Measurements from ENCODE around the gene SIDT2.

Gene SIDT2

DNA sequence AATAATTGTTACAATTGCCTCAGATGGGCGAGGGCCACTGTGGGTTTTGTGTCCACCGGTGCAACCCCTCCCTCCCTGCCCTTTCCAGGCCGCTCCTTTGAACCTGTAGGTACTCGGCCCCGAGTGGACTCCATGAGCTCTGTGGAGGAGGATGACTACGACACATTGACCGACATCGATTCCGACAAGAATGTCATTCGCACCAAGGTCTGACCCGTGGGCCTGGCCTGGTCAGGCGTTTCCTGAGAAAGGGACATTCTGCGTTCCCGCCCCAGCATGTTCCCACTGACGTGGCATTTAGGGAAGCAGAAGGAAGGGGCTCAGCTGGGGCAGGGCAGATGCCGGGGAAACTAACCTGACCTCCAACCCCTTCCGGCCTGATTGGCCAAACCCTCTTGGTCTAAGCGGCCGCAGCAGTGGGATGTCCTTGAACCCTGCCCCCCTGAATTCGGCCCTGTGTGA lies 10.1 kb downstream of the SIDT2 start:
- no peak for DNase-seq

DNA sequence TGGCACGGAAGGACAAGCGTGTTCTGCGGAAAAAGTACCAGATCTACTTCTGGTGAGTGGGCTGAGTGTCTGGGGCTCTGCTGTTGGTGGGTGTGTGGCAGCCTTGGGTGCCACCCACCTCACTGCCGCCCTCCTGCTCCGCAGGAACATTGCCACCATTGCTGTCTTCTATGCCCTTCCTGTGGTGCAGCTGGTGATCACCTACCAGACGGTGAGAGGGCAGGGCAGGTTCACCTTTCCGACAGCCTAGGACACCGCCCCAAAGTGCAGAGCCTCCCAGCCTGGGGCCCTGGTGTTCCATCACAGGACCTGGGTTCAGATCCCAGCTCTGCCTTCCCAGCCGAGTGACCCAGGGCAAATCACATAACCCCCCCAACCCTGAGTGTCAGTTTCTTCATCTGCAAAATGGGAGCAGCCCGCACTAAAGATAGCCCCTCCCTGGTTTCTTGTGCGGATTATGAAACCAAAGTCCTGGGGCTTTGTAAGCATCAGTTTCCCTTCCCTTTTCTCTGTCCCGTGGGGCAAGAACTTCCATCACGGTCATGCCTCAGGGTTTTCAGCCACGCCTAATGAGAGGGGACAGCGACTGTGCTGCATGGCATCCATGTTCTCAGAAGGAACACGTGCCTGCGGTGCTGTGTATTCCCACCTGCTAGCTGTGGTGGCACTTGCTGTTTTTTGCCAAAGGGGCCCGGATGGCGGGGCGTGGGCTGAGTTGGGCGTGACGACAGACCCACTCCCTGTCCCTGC lies 10.8 kb downstream of the SIDT2 start:
- DNase-seq: peak in 1 of 51 donors; percentile 22

DNA sequence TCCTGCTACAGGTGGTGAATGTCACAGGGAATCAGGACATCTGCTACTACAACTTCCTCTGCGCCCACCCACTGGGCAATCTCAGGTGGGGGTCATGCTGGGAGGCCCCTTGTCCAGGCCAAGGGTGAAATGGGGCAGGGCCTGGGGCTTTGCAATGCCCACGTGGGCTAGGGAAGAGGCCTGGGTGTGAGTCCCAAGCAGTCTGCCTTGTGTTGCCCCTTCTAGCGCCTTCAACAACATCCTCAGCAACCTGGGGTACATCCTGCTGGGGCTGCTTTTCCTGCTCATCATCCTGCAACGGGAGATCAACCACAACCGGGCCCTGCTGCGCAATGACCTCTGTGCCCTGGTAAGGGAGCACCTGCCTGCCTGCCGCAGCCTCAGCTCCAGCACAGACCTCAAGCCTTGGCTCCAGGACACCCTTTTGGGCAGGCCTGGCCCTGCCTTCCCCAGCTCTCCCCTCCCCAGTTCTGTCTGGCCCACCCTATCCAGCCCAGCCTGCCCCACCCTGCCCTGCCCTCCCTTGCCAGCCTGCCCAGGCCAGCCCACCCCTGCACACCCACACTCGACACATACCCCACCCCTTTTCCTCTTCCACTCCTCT lies 11.5 kb downstream of the SIDT2 start:
- DNase-seq: no peak

DNA sequence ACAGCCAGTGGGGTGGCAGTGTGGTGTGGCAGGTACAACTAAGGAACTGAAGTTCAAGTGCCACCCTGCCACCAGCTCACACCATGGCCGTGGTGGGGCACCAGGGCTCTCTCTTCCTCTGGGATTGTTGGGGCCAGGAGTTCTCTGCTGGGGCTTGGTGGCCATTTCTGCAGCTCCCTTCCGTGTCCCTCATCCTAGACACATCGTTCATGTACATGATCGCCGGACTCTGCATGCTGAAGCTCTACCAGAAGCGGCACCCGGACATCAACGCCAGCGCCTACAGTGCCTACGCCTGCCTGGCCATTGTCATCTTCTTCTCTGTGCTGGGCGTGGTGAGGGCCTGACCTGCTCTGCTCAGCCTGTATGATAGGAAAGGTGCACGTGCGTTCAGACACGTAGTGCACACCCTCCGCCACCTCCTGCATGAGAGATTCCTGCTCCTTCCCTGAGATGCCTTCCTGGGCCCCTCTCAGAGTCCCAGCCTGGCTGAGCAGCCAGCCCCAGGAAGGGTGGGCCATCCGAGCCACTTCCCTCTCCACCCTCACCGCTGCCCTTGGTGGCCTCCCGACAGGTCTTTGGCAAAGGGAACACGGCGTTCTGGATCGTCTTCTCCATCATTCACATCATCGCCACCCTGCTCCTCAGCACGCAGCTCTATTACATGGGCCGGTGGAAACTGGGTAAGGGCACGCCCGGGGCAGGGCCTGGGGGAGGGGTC lies 13.3 kb downstream of the SIDT2 start:
- DNase-seq: no peak

DNA sequence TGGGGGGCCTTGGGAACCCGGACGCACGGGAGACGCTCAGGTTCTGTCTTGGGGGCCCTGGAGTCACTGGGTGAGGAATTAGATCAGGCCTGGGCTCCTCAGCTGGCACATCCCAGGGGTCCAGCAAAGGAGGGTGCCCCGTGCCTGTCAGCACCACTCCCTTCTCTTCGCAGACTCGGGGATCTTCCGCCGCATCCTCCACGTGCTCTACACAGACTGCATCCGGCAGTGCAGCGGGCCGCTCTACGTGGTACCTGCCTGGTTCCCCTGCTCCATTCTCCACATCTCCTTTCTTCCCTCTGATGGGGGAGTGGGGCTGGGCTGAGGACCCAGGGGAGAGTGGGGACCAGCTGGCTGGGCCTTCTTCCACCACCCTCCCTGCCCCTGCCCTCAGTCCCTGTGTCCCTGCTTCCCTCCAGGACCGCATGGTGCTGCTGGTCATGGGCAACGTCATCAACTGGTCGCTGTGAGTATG lies 13.9 kb downstream of the SIDT2 start:
- no peak for DNase-seq

DNA sequence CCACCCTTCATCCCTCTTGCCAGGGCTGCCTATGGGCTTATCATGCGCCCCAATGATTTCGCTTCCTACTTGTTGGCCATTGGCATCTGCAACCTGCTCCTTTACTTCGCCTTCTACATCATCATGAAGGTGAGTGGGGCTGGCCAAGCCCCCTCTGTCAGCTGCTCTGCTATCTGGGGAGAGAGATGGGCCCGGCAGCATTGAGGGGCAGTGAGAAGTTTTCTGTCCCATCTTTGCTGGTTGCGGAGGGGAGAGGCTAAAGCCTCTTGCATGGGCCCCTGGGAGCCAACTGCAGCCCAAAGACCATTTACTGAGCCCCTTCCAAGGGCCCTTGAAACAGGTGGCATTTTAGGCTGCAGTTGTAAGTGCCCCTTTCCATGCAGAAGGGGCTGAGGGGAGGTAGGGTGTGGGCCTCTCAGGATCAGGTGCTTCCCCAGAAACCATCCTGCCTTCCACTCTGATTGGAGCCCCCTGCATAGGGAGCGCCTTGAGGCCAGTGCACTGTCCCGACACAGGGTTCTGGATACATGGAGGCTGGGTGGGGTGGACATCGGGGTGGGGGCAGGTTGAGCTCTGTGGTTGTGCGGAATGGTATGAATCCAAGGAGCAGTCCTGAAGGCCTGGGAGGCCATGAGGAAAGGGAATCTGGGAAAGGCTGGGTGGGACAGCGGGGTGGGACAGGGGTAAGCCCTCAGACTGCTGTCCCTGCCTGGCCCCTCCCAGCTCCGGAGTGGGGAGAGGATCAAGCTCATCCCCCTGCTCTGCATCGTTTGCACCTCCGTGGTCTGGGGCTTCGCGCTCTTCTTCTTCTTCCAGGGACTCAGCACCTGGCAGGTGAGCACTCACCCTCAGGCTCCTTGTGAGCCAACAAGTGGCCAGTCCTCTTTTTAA lies 14.8 kb downstream of the SIDT2 start:
- no peak for DNase-seq

DNA sequence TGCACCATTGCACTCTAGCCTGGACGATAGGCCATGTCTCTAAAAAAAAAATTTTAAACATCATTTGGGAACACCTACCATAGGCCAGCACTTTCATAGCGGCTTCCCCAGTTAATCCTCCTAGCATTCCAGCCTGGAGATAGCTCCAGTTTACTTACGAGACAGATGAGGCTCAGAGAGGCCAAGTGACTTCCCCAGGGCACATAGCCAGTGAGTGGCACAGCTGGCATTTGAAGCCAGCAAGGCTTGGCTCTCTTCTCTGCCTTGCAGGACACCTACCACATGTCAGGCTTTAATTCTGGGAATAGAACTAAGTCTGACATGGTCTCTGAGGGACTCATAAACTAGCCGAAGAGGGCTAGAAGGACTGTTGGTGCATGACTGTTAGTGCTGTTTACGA lies 15.7 kb downstream of the SIDT2 start:
- DNase-seq: no peak

DNA sequence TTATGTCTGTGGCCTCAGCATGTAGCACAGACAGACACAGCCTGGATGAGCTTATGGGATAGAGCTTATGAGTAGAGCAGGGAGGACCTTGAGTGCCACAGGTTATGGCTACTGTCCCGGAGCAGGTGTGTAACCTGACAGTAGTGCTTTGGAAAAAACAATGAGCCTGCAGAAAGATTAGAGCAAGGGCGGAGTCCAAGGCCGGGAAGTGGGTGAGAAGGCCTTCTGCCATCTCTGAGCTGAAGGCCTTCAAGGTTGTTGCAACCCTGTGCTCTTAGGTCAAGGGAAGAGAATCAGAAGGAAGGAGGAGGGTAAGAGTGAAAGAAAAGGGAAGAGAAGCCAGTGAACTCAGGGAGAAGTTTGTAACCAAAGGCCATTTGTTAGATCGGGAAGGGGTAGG lies 16.7 kb downstream of the SIDT2 start:
- DNase-seq: no peak

DNA sequence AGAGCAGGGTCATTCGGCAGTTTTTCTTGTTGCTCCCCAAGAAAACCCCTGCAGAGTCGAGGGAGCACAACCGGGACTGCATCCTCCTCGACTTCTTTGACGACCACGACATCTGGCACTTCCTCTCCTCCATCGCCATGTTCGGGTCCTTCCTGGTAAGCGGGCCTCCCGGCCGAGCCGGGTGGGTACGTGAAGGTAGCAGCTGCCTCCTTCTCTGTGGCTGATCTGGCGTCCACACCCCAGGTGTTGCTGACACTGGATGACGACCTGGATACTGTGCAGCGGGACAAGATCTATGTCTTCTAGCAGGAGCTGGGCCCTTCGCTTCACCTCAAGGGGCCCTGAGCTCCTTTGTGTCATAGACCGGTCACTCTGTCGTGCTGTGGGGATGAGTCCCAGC lies 17.2 kb downstream of the SIDT2 start:
- no peak for DNase-seq

DNA sequence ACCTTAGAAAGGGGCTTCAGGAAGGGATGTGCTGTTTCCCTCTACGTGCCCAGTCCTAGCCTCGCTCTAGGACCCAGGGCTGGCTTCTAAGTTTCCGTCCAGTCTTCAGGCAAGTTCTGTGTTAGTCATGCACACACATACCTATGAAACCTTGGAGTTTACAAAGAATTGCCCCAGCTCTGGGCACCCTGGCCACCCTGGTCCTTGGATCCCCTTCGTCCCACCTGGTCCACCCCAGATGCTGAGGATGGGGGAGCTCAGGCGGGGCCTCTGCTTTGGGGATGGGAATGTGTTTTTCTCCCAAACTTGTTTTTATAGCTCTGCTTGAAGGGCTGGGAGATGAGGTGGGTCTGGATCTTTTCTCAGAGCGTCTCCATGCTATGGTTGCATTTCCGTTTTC lies 18.5 kb downstream of the SIDT2 start:
- no peak for DNase-seq

DNA sequence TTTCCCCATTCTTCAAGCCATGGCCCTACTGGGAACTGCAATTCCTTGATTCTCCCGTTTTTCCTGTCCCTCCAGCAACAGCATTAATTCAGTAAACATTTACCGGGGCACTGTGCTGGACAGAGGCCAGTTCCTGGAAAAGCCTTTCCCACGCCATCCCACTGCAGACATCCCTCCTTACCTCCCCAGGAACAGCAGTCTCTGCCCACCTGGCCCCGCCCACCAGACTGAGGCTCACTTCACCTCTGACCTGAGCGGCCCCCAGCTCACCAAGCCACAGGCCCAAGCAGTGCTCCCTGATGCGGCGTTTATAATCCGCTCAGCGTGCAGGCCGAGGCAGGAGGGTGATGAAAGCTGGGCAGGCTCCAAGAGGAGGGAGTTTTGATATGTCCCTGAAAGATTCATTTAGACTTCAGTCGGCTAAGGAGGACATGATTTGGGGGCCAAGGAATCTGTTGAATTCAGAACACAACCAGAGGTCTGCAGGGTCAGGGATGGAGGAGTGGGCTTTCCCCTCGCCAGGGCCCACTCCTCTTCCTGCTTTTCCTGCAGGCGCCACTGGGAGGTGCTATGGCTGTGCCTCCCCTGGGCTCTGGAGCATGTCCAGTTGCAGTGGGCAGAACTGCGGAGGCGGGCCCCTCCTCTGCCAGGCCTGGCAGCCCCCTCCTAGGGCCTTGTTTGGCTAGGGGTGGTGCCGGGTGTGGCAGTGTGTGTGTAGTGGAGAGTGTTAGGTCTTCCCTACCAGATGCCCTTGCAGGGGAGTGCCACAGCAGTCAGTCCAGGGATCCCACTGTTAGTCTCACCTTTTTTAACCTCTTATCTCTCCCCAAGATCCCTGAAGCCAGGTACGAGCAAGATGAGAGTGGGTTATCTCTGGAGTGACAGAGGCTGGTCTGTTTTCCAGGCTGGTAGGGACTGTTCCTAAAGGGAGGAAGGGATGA lies 19.2 kb downstream of the SIDT2 start:
- DNase-seq: no peak

DNA sequence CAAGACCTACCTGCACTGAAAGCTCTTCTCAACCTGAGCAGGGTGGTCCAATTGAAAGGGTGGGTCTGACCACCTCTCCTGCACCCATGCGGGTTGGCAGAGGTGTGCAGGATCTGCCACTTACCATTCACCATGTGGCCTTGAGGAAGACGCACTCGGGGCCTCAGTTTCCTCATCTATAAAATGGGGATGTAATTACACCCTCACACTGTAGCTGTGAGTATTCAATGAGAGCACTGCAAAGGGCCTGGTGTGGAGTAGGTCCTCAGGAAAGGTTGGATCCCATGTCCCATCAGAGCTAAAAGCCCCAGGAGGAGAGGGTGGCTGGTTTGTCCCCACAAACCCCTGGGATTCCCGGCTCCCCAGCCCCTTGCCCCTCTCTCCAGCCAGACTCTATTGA lies 20.1 kb downstream of the SIDT2 start:
- no peak for DNase-seq

DNA sequence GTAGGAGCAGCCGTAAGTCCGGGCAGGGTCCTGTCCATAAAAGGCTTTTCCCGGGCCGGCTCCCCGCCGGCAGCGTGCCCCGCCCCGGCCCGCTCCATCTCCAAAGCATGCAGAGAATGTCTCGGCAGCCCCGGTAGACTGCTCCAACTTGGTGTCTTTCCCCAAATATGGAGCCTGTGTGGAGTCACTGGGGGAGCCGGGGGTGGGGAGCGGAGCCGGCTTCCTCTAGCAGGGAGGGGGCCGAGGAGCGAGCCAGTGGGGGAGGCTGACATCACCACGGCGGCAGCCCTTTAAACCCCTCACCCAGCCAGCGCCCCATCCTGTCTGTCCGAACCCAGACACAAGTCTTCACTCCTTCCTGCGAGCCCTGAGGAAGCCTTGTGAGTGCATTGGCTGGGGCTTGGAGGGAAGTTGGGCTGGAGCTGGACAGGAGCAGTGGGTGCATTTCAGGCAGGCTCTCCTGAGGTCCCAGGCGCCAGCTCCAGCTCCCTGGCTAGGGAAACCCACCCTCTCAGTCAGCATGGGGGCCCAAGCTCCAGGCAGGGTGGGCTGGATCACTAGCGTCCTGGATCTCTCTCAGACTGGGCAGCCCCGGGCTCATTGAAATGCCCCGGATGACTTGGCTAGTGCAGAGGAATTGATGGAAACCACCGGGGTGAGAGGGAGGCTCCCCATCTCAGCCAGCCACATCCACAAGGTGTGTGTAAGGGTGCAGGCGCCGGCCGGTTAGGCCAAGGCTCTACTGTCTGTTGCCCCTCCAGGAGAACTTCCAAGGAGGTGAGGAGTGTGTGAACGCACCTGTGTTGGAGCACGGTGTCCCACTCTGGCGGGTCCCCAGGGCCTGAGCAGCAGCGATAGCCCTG lies 20.7 kb downstream of the SIDT2 start, which contains the start of gene TAGLN:
TAGLN (plus strand) TSS at position 318 of the 863 bp plus-strand sequence. CDS start 3,644 bp downstream, outside the sequence.
- DNase-seq: no peak

DNA sequence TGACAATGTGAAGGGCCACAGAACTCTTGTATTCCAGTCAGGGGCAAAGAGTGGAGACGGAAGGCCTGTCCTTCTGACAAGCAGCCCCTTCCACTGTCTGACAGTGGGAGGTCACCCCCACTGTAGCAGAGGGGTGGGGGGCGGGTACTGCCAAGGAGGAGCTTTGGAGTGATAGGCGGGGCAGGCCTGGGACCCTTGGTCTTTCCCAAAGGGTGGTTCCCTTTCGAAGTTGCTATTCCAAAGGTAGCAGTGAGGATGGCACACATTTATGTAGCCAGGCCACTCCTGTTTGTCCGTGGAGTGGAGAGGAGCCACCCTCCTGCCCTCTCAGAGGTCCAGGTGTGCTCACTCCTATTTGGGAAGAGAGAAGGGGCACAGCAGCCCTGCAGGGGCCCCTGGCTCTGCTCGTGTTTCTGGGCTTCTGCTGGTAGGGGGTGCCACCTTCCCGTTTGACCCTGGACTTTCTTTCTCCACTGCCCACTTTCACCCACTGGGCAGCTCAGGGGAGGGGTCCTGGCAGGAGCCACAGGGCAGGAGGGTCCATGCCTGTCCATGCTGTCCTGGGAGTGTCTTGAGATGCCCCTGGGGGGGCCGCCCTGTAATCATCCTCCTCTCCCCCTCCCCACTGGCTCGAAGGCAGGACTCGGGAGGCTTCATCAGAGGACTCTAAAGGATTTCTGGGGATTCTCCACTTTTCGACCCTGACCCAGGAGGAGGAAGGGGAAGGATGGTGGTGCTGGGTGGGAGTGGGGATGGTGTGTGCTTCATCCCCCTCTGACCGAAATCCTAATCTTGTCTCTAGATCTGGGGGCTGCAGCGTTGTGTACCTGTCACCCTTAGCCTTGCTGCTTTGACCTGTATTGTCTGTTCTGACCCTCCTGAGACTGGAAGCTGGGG lies 21.6 kb downstream of the SIDT2 start:
- no peak for DNase-seq

DNA sequence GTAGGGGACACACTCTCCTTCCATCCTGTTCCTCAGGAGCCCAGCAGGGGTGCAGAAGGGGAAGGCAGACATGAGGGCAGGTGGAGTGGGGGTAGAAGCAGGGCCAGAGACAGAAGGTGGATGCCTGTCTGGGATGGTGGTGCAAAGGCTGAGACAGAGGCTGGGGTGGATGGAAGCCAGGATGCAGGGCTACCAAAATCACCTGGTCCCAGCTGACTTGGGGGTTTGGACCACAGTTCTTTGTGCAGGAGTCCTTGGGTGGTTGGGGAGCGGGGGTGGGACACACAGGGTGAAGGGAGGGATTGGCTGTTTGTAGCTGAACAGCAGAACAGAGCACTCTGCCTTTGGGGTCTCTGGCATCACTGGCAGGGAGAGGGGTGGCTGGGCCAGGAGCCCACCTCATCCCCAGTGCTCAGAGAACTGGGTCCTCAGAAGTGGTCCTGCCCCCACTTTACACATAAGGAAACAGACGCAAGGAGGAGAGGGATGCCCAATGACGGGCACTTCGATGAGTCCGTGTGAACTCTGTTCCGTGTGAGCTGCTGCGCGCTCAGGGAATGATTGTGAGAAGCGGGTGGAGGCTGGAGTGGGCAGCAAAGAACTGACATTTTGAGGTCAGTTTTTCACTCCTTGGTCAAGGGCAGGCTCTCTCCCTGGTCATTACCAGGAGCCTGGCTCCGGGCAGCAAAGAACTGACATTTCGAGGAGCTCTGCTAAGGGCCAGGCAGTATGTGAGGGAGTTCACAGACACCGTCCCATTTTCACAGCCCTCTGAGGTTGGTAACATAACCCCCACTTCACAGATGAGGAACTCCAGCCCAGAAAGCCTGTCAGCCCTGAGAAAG lies 22.5 kb downstream of the SIDT2 start:
- no peak for DNase-seq

DNA sequence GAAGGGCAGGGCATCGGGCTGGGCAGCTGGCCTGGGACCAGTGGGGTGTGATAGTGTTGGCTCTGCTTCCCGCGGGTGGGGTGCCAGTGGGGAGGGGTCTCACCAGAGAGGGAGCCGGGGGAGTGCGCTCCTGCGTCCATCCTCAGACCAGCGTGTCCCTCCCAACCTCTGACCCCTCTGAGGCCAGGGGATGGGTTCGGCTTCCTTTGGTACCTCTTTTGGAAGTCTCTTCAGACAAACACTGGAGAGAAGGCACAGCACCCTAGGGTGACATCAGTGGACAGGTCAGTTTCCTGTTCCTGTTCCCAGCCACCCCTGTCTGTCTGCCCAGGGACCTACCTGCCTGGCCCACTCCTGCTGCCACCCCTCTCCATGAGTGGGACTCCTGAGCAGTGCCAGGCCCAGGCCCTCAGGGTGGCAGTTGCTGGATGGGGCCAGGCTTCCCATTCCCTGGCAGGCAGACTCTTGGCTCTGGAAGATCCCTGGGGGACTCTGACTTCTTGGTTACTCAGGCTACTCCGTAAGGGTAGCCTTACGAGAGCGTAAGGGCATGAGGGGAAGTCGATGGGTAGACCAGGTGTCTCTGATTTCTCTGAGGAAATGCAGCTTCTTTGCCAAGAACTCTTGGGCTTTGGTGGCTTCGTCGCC lies 23.2 kb downstream of the SIDT2 start:
- no peak for DNase-seq
